Neural cell (in vitro differentiated cells): ENCODE results near the gene ARMH1. TPM values are rescaled to one million over a fixed set of nuclear protein-coding genes. Genes with fewer than 3 reads are reported as not detected.

ENCODE experiments used
- H2AFZ ChIP-seq: fragments of 200-600, 300-800 bp; sonication (generic), shearing (Covaris generic); 2 replicates; pipeline ENCODE4 v1.6.0; 2014; ENCODE audit warnings: low read depth, mild to moderate bottlenecking, antibody characterized with exemption, low read length, moderate library complexity
- H3F3A ChIP-seq: fragments of 200-600 bp; shearing (Covaris generic); 2 replicates; pipeline ENCODE4 v1.6.1; 2016; ENCODE audit warnings: mild to moderate bottlenecking, moderate library complexity, mixed read lengths, antibody characterized with exemption, low read length; ENCODE audit not compliant: insufficient read depth, poor library complexity, severe bottlenecking
- H3K27ac ChIP-seq: fragments of 200-600, 300-800 bp; sonication (generic), shearing (Covaris generic); 2 replicates; pipeline ENCODE4 v1.5.1; 2014; ENCODE audit warnings: mild to moderate bottlenecking, low read length, moderate library complexity
- H3K27me3 ChIP-seq: fragments of 300-800, 200-600 bp; sonication (generic), shearing (Covaris generic); 2 replicates; pipeline ENCODE4 v1.6.0; 2014; ENCODE audit warnings: mild to moderate bottlenecking, low read depth, low read length, moderate library complexity; ENCODE audit not compliant: insufficient read depth
- H3K36me3 ChIP-seq: fragments of 300-800, 200-600 bp; sonication (generic), shearing (Covaris generic); 2 replicates; pipeline ENCODE4 v1.5.1; 2014; ENCODE audit warnings: mild to moderate bottlenecking, antibody characterized with exemption, low read length, moderate library complexity; ENCODE audit not compliant: insufficient read depth
- H3K4me2 ChIP-seq: fragments of 300-800, 200-600 bp; sonication (generic), shearing (Covaris generic); 2 replicates; pipeline ENCODE4 v1.6.0; 2014; ENCODE audit warnings: mild to moderate bottlenecking, low read length
- H3K4me3 ChIP-seq: fragments of 300-800, 200-600 bp; sonication (generic), shearing (Covaris generic); 2 replicates; pipeline ENCODE4 v1.5.1; 2014; ENCODE audit warnings: mild to moderate bottlenecking, low read length, moderate library complexity
- H3K79me2 ChIP-seq: fragments of 200-600 bp; shearing (Covaris generic); replicated peaks from 2 replicates; pipeline ENCODE4 v1.6.0; 2014; ENCODE audit warnings: mild to moderate bottlenecking, low read length, moderate library complexity; ENCODE audit not compliant: insufficient read depth
- H3K9ac ChIP-seq: fragments of 300-800, 200-600 bp; sonication (generic), shearing (Covaris generic); 2 replicates; pipeline ENCODE4 v1.6.1; 2016; ENCODE audit warnings: mild to moderate bottlenecking, low read length, mixed read lengths
- H3K9me2 ChIP-seq: fragments of 200-600 bp; shearing (Covaris generic); 2 replicates; pipeline ENCODE4 v1.6.1; 2016; ENCODE audit warnings: mild to moderate bottlenecking, low read length, mixed read lengths; ENCODE audit not compliant: insufficient read depth
- H3K9me3 ChIP-seq: fragments of 200-600, 300-800 bp; sonication (generic), shearing (Covaris generic); 2 replicates; pipeline ENCODE4 v1.6.1; 2016; ENCODE audit warnings: mild to moderate bottlenecking, mixed run types, low read length, moderate library complexity, mixed read lengths
- H4K20me1 ChIP-seq: fragments of 200-600 bp; shearing (Covaris generic); 2 replicates; pipeline ENCODE4 v1.6.1; 2016; ENCODE audit warnings: mild to moderate bottlenecking, mixed run types; ENCODE audit not compliant: insufficient read depth
- CTCF ChIP-seq: fragments of 450-650 bp; IDR thresholded peaks from 2 replicates; pipeline ENCODE4 v1.5.1; 2014; ENCODE audit warnings: antibody characterized with exemption, mild to moderate bottlenecking, moderate library complexity; ENCODE audit not compliant: poor library complexity, severe bottlenecking
- EP300 ChIP-seq: fragments of 450-650 bp; conservative IDR thresholded peaks from 2 replicates; pipeline ENCODE4 v1.6.1; 2014; ENCODE audit warnings: antibody characterized with exemption, mild to moderate bottlenecking, moderate library complexity; ENCODE audit not compliant: poor library complexity, severe bottlenecking
- EZH2 ChIP-seq: fragments of 200-600, 300-800 bp; shearing (Covaris generic), sonication (generic); IDR thresholded peaks from 2 replicates; pipeline ENCODE4 v1.6.1; 2014; ENCODE audit warnings: antibody characterized with exemption, low read length, borderline replicate concordance, mild to moderate bottlenecking; ENCODE audit not compliant: insufficient read depth, poor library complexity, severe bottlenecking
- MXI1 ChIP-seq: fragments of 450-650 bp; conservative IDR thresholded peaks from 2 replicates; pipeline ENCODE4 v1.6.1; 2014; ENCODE audit warnings: antibody characterized with exemption, mild to moderate bottlenecking; ENCODE audit not compliant: poor library complexity, severe bottlenecking
- POLR2AphosphoS5 ChIP-seq: IDR thresholded peaks from 2 replicates; pipeline ENCODE4 v1.6.1; 2012
- RAD21 ChIP-seq: fragments of 450-650 bp; conservative IDR thresholded peaks from 2 replicates; pipeline ENCODE4 v1.6.1; 2014; ENCODE audit warnings: antibody characterized with exemption, mild to moderate bottlenecking, moderate library complexity
- REST ChIP-seq: IDR thresholded peaks from 2 replicates; pipeline ENCODE4 v1.6.1; 2012; ENCODE audit warnings: borderline replicate concordance
- SMC3 ChIP-seq: fragments of 450-650 bp; conservative IDR thresholded peaks from 2 replicates; pipeline ENCODE4 v1.6.1; 2014; ENCODE audit warnings: antibody characterized with exemption, mild to moderate bottlenecking, moderate library complexity; ENCODE audit not compliant: poor library complexity
- TAF1 ChIP-seq: IDR thresholded peaks from 2 replicates; pipeline ENCODE4 v1.6.1; 2012; ENCODE audit warnings: low read depth
- polyA plus RNA-seq: library from polyadenylated mRNA; depleted of rRNA; stranded (reverse); fragments of >200 nt; gene quantifications from 2 replicates; pipeline ENCODE4 v1.2.3, GENCODE V29; 2014

Gene ARMH1
- polyA plus RNA-seq, 1 donor from 2014 or later: 105 TPM

DNA sequence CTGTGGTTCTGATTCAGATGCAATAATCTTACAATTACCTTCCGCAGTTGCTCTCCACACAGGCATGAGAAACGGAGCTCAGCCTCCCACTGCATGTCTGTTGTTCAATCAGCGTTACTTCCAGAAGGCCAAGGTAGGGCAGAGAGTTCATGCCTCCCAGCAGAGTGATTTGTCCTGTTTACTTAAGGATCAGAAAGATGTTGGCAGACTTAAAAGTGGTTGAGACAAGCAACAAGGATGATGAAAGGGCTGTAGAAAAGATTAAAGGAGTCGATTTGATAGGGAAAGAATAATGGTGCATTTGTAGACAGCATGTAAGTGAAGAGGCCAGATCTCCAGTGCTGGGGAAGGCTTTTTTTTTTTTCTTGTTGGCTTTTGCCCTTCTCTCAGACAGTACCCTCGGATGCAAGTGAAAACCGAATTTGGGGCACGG, 26.6 kb downstream of the ARMH1 start:
- Histone ChIP-seq H3K27me3 (no peaks in the 10 kb centered on the region), H3K36me3 (no peaks in the 10 kb centered on the region), H3K9me3 (no peaks in the 10 kb centered on the region), H3K9me2 (no peaks in the 10 kb centered on the region), H3F3A (no peaks in the 10 kb centered on the region), H3K9ac (no peak overlapping the region), H4K20me1 (no peaks in the 10 kb centered on the region), H3K4me3 (no peak overlapping the region), H3K4me2 (no peak overlapping the region), H2AFZ (no peak overlapping the region), H3K27ac (no peak overlapping the region), H3K79me2 (no peaks in the 10 kb centered on the region)
- TF ChIP-seq EZH2: no peak
- TF ChIP-seq CTCF: no peak
- no peak for TF ChIP-seq POLR2AphosphoS5
- no peak for TF ChIP-seq RAD21
- TF ChIP-seq REST: no peak
- TF ChIP-seq TAF1: no peak
- TF ChIP-seq EP300: no peak
- no peak for TF ChIP-seq MXI1
- TF ChIP-seq SMC3: no peak

DNA sequence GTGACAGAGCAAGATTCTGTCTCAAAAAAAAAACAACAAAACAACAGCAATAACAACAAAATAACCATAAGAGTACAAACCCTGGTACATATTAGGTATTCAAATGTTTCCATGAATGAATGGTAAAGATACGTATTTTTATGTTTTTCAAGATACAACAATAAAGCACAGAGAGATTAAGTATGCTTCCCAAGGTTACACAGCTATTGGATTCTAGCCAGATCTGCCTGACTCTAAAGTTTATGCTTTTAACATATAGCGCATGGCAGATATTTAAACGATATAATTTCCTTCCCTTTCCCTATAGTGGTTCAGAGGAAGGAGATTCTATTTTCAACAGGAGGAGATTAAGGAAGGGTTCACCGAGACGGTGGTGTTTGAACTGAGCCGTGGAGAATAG, 31.0 kb downstream of the ARMH1 start:
- Histone ChIP-seq H3K27ac (no peak overlapping the region), H3K9me2 (no peaks in the 10 kb centered on the region), H3K4me3 (no peak overlapping the region), H3F3A (no peaks in the 10 kb centered on the region), H3K36me3 (no peaks in the 10 kb centered on the region), H2AFZ (no peak overlapping the region), H3K4me2 (no peak overlapping the region), H3K79me2 (no peaks in the 10 kb centered on the region), H3K9me3 (no peaks in the 10 kb centered on the region), H3K27me3 (no peaks in the 10 kb centered on the region), H4K20me1 (no peaks in the 10 kb centered on the region), H3K9ac (no peak overlapping the region)
- no peak for TF ChIP-seq RAD21

DNA sequence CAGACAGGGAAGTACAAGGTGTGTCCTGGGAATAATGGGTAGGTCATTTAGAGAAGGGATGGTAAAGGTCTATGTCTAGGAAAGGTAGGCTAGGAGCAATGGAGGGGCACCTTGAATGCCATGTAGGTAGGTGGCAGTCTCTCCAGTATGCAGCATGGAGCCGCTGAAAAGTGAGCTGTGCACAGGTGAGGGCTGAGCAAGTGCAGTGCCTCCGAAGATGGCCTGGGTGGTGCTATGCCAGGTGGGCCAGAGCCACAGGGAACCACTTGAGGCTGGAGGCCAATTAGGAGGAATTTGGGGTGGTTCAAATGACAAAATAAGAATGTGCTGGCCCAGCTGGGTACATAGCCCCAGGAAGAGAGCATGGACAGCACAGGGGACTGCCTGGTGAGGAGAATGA, 31.4 kb downstream of the ARMH1 start:
- no peaks in the 10 kb centered on the region for H3K27me3 ChIP-seq
- H2AFZ ChIP-seq: no peak overlapping the region
- no peaks in the 10 kb centered on the region for H3K36me3 ChIP-seq
- TF ChIP-seq CTCF (no peak), MXI1 (no peak), REST (no peak), TAF1 (no peak), RAD21 (no peak), POLR2AphosphoS5 (no peak), EP300 (no peak), SMC3 (no peak), EZH2 (no peak)
- no peak overlapping the region for H3K9ac ChIP-seq
- no peak overlapping the region for H3K27ac ChIP-seq
- no peak overlapping the region for H3K4me3 ChIP-seq
- H3F3A ChIP-seq: no peaks in the 10 kb centered on the region
- no peak overlapping the region for H3K4me2 ChIP-seq
- H4K20me1 ChIP-seq: no peaks in the 10 kb centered on the region
- no peaks in the 10 kb centered on the region for H3K79me2 ChIP-seq
- H3K9me3 ChIP-seq: no peaks in the 10 kb centered on the region
- no peaks in the 10 kb centered on the region for H3K9me2 ChIP-seq
